HCT116 (cell line): ENCODE results near the gene MSANTD3.

Experiments
- CTCF ChIP-seq, 3 experiments: fragments of 200-600 bp in 1 of 3; sonication (generic) in 1 of 3; IDR thresholded peaks in 2 of 3; conservative IDR thresholded peaks in 1 of 3; 2 replicates each; pipeline ENCODE4 v1.5.1; 2012 to 2017; ENCODE audit warnings: low read depth in 2 of 3, low read length in 2 of 3, antibody characterized with exemption in 1 of 3, borderline replicate concordance in 1 of 3, control low read depth in 1 of 3, mild to moderate bottlenecking in 1 of 3, mixed read lengths in 1 of 3, mixed run types in 1 of 3, moderate library complexity in 1 of 3; ENCODE audit not compliant: insufficient read depth in 1 of 3
- EGR1 ChIP-seq: IDR thresholded peaks from 2 replicates; pipeline ENCODE4 v1.6.1; 2012; ENCODE audit warnings: low read depth
- EZH2 ChIP-seq: fragments of 200-600 bp; sonication (generic); IDR thresholded peaks from 2 replicates; pipeline ENCODE4 v1.6.1; 2017; ENCODE audit warnings: antibody characterized with exemption, mixed run types

DNA sequence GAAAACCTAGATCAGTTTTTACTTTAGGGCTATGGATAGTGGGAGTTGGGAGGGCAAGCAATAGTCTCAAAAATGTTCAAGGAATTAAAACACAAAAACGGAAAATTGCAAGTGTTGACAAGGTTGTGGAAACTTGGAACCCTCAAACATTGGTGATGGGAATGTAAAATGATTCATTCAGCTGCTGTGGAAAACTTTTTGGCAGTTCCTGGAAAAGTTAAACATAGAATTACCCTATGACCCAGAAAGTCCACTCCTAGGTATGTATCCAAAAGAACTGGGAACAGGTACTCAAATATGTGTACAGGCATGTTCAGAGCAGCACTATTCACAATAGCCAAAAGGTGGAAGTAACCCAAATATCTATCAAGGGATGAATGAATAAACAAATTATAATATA lies 1.2 kb upstream of the MSANTD3 start:
- TF ChIP-seq EGR1 (no peak), EZH2 (no peak), CTCF (IDR thresholded peaks at IDR 0.05 in 2 of 3, conservative IDR thresholded peaks at IDR 0.05 in 1 of 3; ENCODE audit: borderline replicate concordance in 1 of 3, insufficient read depth in 1 of 3, low read depth in 2 of 3, low read length in 2 of 3) (no peak)
